Fibroblast of the aortic adventitia (primary cell): ENCODE data around the gene ANKRD29. TPM values are rescaled to one million over a fixed set of nuclear protein-coding genes. Genes with fewer than 3 reads are reported as not detected.

Experiments
- DNase-seq: peaks from one replicate; pipeline ENCODE4 v3.0.0-alpha.2; 2010; ENCODE audit warnings: low read depth
- H3K4me3 ChIP-seq: 2 replicates; pipeline ENCODE4 v1.5.1; 2011; ENCODE audit warnings: low read depth, mild to moderate bottlenecking, control low read depth, low read length, moderate library complexity
- CTCF ChIP-seq: IDR thresholded peaks from 2 replicates; pipeline ENCODE4 v1.5.1; 2011; ENCODE audit warnings: mild to moderate bottlenecking, low read length, control low read depth, inconsistent platforms; ENCODE audit not compliant: insufficient read depth
- total RNA-seq: library from RNA; depleted of rRNA; stranded (reverse); fragments of >200 nt; gene quantifications from 2 replicates; pipeline ENCODE4 v1.2.3, GENCODE V29; 2012; ENCODE audit warnings: low replicate concordance

Gene ANKRD29, protein sequence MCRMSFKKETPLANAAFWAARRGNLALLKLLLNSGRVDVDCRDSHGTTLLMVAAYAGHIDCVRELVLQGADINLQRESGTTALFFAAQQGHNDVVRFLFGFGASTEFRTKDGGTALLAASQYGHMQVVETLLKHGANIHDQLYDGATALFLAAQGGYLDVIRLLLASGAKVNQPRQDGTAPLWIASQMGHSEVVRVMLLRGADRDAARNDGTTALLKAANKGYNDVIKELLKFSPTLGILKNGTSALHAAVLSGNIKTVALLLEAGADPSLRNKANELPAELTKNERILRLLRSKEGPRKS
- total RNA-seq = 6.1 and 17.4 TPM in 2 replicates

DNA sequence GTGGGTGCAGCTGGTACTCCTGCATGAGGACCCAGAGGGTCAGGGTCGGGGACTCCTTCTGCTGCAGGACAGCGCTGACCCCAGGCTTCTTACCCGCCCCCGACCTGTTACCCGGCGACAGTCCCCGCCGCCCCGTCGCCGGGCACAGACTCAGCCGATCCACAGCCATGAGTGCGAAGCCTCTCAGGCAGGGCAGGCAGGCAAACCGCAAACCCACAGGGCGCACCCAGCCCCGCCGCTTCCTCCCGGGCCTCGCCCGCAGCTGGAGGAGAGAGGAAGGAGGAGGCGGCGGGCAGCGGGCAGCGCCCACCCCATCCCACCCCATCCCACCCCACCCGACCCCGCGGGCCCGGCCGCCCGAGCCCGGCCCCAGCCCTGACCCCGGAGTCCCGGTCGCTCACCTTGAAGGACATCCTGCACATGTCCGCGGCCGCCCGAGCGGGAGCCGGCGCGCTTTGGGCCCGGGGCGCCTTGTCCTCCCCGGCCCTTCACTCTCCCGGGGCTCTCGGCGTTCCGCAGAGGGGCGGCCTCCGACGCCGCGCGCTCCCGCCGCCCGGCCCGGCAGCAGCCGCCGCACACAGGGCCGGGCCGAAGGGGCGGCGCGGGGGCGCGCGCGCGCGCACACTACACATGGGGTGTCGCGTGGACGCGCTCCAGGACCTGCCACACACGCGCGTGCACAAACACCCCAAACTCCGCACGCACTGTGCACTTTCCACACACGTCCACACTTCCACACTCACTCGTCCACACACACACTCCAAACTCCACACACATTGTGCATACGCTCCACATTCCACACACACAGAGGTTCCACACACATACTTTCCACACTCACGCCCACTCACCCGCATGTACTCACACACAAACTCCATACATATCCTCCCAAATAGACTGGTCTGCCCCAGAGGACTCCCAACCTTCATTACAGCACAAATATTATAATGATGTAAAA, at the start of gene ANKRD29:
Gene ANKRD29 (minus strand): TSS at position 603 of the 955 bp plus-strand sequence. CDS start 181 bp downstream, at position 422.
- DNase-seq = peak; percentile 34
- no peak for TF ChIP-seq CTCF

DNA sequence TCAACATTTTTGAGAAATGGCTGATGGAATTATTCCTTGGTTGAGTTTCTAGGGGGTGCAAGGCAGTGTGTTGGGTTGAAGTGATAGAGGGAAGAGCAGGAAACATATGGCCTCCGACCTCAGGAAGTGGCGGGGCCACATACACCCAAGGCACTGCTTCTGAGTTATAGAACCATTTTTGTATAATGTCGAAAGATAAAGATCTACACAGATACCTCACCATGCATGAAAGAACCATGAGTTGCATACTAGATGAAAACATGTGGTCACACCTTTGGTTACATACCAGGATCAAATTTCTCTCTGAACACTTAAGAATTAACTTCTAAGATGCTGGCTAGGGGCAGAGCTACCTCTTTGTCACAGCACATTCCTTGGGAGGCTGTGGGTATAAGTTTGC, 49.7 kb upstream of the ANKRD29 start:
- no peak for TF ChIP-seq CTCF
- no peak for DNase-seq
- no peak overlapping the region for H3K4me3 ChIP-seq

More for the DNA sequence above, at the start of gene ANKRD29:
- peak within 1 kb of the TSS; percentile 63 for H3K4me3 ChIP-seq

DNA sequence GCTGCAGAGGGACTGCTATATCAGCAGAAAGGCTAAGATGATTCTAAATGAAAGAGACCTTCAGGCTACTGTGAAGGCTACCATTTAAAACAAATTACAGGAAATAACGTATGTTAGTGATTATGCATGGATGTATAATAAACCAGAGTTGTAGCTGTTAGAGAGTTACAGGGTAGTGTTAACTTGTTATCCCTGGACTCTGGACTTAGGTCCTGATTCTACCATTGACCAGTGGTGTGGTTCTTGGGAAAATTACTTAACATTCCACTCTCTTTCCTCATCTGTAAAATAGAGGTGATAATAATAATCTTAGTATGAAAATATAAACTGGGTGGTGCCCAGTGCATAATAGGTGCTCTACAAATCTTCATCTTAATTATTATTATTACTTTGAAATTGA, 48.7 kb upstream of the ANKRD29 start:
- TF ChIP-seq CTCF = no peak
- no peak for DNase-seq
- H3K4me3 ChIP-seq = no peak overlapping the region

- no peak for TF ChIP-seq CTCF
- DNase-seq = no peak
- no peak overlapping the region for H3K4me3 ChIP-seq
These were observed 48.2 kb upstream of the ANKRD29 start for GRCh38 chr18:23710946-23711345.

- H3K4me3 ChIP-seq = no peak overlapping the region
- peak; percentile 79 for DNase-seq
- no peak for TF ChIP-seq CTCF
These were observed 47.4 kb upstream of the ANKRD29 start for GRCh38 chr18:23710068-23710527.

DNA sequence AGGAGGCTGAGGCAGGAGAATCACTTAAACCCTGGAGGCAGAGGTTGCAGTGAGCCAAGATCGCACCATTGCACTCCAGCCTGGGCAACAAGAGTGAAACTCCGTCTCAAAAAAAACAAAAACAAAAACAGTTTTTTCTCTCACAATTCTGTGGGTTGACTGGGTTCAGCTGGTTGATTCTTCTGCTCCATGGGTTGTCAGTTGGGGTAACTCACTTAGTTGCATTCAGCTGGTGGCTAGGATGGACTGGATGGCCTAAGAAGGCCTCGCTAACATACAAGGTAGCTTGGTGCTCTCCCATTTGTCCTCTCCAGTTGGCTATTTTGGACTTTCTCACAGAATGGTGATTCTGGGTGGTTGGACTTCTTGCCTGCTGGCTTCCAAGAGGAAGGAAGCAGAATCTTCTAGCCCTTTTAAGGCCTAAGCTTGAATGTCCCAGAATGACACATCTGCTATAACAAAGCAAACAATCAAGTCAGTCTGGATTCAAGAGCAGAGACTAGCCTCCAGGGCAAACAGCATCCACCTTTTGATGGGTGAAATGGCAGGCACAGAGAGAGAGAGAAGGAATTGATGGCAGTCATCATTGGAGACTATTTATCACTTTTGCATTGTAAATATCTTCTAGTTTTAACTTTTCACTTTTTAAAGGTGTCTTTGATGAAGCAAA, 44.4 kb upstream of the ANKRD29 start:
- DNase-seq = no peak
- no peak for TF ChIP-seq CTCF
- no peak overlapping the region for H3K4me3 ChIP-seq
